HG03575 (cell line): ENCODE measurements around the gene UTF1.

ENCODE experiments used
- ATAC-seq: cut with Tn5 transposase; IDR thresholded peaks from one replicate; pipeline ENCODE4 v1.9.1; 2021; ENCODE audit not compliant: unreplicated experiment, insufficient number of reproducible peaks, low FRiP score; ENCODE audit errors: extremely low read depth

Gene UTF1

GRCh38 chr10:133271521-133272300 is 41.7 kb downstream of the UTF1 start:
- no peak for ATAC-seq

- no peak for ATAC-seq
Measured at GRCh38 chr10:133272301-133272963, 42.4 kb downstream of the UTF1 start.

GRCh38 chr10:133272964-133273420 is 43.0 kb downstream of the UTF1 start:
- ATAC-seq, result no peak

GRCh38 chr10:133273534-133274143 is 43.6 kb downstream of the UTF1 start:
- ATAC-seq, result no peak

- ATAC-seq, result no peak
Measured at GRCh38 chr10:133274751-133275683, 45.0 kb downstream of the UTF1 start.

GRCh38 chr10:133275684-133276092 is 45.7 kb downstream of the UTF1 start:
- ATAC-seq, result no peak

GRCh38 chr10:133276100-133276434 is 46.0 kb downstream of the UTF1 start:
- no peak for ATAC-seq

GRCh38 chr10:133276435-133277201 is 46.6 kb downstream of the UTF1 start, which contains the start of gene ADAM8:
ADAM8 (minus strand) TSS chr10:133276868; CDS start chr10:133276817, 51 bp downstream.
- no peak for ATAC-seq

- no peak for ATAC-seq
Measured at GRCh38 chr10:133277277-133277992, 47.4 kb downstream of the UTF1 start.

- ATAC-seq, result no peak
Measured at GRCh38 chr10:133277993-133278576, 48.1 kb downstream of the UTF1 start.

- ATAC-seq, result no peak
Measured at GRCh38 chr10:133278577-133279265, 48.7 kb downstream of the UTF1 start.

GRCh38 chr10:133279326-133280226 is 49.6 kb downstream of the UTF1 start:
- ATAC-seq, result no peak

GRCh38 chr10:133280391-133281059 is 50.5 kb downstream of the UTF1 start:
- no peak for ATAC-seq

GRCh38 chr10:133281084-133281483 is 51.1 kb downstream of the UTF1 start:
- no peak for ATAC-seq
